Dermis lymphatic vessel endothelial cell (primary cell): ENCODE measurements around the gene CCDC24. TPM values are rescaled to one million over a fixed set of nuclear protein-coding genes. Genes with fewer than 3 reads are reported as not detected.

Experiments used
- total RNA-seq: library from RNA; depleted of rRNA; stranded (reverse); fragments of >200 nt; gene quantifications from 2 replicates; pipeline ENCODE4 v1.2.1, GENCODE V29; 2014

CCDC24 gene
- total RNA-seq = 0.43 and 0.60 TPM in 2 replicates

GRCh38 chr1:43991476-43992231 lies at the start of gene CCDC24:
CCDC24 (plus strand) TSS chr1:43991599; CDS start chr1:43991879, 280 bp downstream.

DNA sequence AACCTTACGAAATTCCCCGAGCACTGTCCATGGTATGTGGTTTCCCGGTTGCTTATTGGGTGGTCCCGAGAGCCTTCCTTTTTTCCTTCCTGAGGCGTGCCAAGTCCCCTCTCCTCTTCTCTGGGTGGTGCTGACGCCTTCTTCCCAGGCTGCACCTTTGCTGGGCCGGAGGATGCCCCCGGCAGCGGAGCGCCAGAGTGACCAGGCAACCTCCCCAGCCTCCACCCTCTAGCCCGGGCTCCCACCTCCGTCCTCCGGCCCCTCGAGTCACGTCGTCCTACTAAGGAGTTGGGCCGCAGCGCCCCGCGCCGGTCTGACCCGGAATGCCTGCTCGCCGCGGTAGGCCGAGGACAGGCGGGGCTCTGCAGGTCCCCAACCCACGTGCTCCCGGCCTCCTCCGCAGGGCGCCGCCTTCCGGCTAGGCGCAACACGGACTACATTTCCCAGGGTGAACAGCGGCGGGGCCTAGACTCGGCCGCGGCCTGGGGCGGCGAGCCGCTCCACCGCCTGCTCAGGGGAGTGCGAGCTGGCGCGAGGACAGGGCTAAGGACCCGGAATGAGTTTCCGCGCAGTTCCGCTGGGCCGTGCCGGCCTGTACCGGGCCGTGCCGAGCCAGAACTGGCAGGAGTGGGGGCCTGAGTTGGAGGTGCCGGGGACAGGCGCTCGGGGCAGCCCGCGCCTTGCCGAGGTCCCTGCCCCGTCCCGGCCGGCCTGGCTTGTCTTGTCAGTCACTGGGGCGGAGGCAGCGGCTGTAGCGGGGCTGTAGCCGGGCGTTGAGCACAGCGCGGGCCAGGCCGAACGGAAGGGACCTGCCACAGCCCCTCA lies 45.0 kb upstream of the CCDC24 start, which contains the start of gene IPO13:
TSS of gene IPO13 (plus strand) at position 715 of the 825 bp plus-strand sequence. CDS start 651 bp downstream, outside the sequence.

GRCh38 chr1:43969746-43970466 lies 21.5 kb upstream of the CCDC24 start, which contains the start of gene DPH2:
DPH2 (plus strand) TSS chr1:43970010; CDS start chr1:43970176, 166 bp downstream.

GRCh38 chr1:43974443-43975248 lies 16.8 kb upstream of the CCDC24 start, which contains the start of gene ATP6V0B:
ATP6V0B (plus strand) TSS chr1:43974960; CDS start chr1:43975041, 81 bp downstream.

GRCh38 chr1:43978551-43979260 lies 12.7 kb upstream of the CCDC24 start, which contains the start of gene B4GALT2:
B4GALT2 (plus strand) TSS chr1:43979210; CDS start chr1:43981161, 1,951 bp downstream.

GRCh38 chr1:44031252-44032169 lies 40.1 kb downstream of the CCDC24 start, which contains the start of gene SLC6A9:
SLC6A9 (minus strand) TSS chr1:44031462; CDS start chr1:44024277, 7,185 bp downstream.

Other genes starting within 250 kb of the CCDC24 start
- gene ARTN, start 57.8 kb upstream of the CCDC24 start, total RNA-seq = not detected in 2 replicates
- 5.7 and 6.3 TPM in 2 replicates for gene IPO13, start 44.6 kb upstream of the CCDC24 start, total RNA-seq
- gene DPH2, start 21.6 kb upstream of the CCDC24 start, total RNA-seq = 12.7 and 14.0 TPM in 2 replicates
- gene ATP6V0B, start 16.6 kb upstream of the CCDC24 start, total RNA-seq = 107 and 117 TPM in 2 replicates
- gene B4GALT2, start 12.4 kb upstream of the CCDC24 start, total RNA-seq = 35.9 and 39.6 TPM in 2 replicates
- 0.09 and 0.22 TPM in 2 replicates for gene SLC6A9, start 39.9 kb downstream of the CCDC24 start, total RNA-seq
- gene KLF17, start 127.2 kb downstream of the CCDC24 start, total RNA-seq = not detected in 2 replicates
- gene KLF18, start 150.0 kb downstream of the CCDC24 start, total RNA-seq = not detected in 2 replicates
- gene DMAP1, start 221.9 kb downstream of the CCDC24 start, total RNA-seq = 13.8 and 15.3 TPM in 2 replicates